B cell (primary cell): ENCODE data around the gene KSR2. TPM values are rescaled to one million over a fixed set of nuclear protein-coding genes. Genes with fewer than 3 reads are reported as not detected.

Experiments used
- ATAC-seq: fragments of 200-7000 bp; cut with Tn5 transposase; one replicate; pipeline ENCODE4 v1.10.0; 2021; ENCODE audit warnings: low read depth, mild to moderate bottlenecking, moderate number of reproducible peaks, moderate library complexity
- CTCF ChIA-PET: fragments of 350-600 bp; sonication (Branson Sonifier 250); formaldehyde crosslinking; loops from one replicate; lab custom pipeline; 2021; ENCODE audit warnings: antibody characterized with exemption, inconsistent platforms; lab: Charles Lee
- POLR2A ChIA-PET: fragments of 350-600 bp; sonication (Branson Sonifier 250); formaldehyde crosslinking; loops from one replicate; lab custom pipeline; 2021; ENCODE audit warnings: antibody characterized with exemption; lab: Charles Lee
- DNase-seq: peaks from one replicate; pipeline ENCODE4 v3.0.0; 2013
- H2AFZ ChIP-seq: 2 replicates; pipeline ENCODE4 v1.6.1; 2012; ENCODE audit warnings: mild to moderate bottlenecking, low read depth, low read length; ENCODE audit not compliant: insufficient read depth, poor library complexity, severe bottlenecking
- H3K27ac ChIP-seq, 2 donors: 1 replicate in 1 of 2; 2 replicates in 1 of 2; pipeline ENCODE4 v1.5.1; 2012 to 2013; ENCODE audit warnings: low read length in 2 of 2, mild to moderate bottlenecking in 2 of 2, moderate library complexity in 1 of 2
- H3K27me3 ChIP-seq, 4 experiments: fragments of 200-600 bp in 1 of 4; sonication (generic) in 1 of 4; replicated peaks in 1 of 4; 1 replicate in 2 of 4; 2 replicates in 2 of 4; pipeline versions ENCODE4 v1.6.1 to v1.7.0; 2013 to 2016; ENCODE audit warnings: low read length in 3 of 4, mild to moderate bottlenecking in 2 of 4, mixed read lengths in 1 of 4, moderate library complexity in 1 of 4; ENCODE audit not compliant: insufficient read depth in 4 of 4, control insufficient read depth in 3 of 4; ENCODE audit errors: control extremely low read depth in 1 of 4
- H3K36me3 ChIP-seq, 2 experiments: replicated peaks in 1 of 2; 1 replicate in 1 of 2; 2 replicates in 1 of 2; pipeline versions ENCODE4 v1.6.1 to v1.7.1; 2013; ENCODE audit warnings: low read length in 1 of 2; ENCODE audit not compliant: insufficient read depth in 2 of 2, control insufficient read depth in 1 of 2; ENCODE audit errors: control extremely low read depth in 1 of 2, extremely low read depth in 1 of 2
- H3K4me1 ChIP-seq, 2 donors: fragments of 200-600 bp in 1 of 2; sonication (generic) in 1 of 2; 1 replicate in 1 of 2; 2 replicates in 1 of 2; pipeline versions ENCODE4 v1.5.1 to v1.6.1; 2013 to 2017; ENCODE audit warnings: low read length in 2 of 2; ENCODE audit not compliant: control insufficient read depth in 2 of 2, insufficient read depth in 2 of 2
- H3K4me2 ChIP-seq: replicated peaks from 2 replicates; pipeline ENCODE3; 2012; ENCODE audit warnings: mild to moderate bottlenecking, low read depth, low read length; ENCODE audit not compliant: poor library complexity, severe bottlenecking
- H3K4me3 ChIP-seq, 5 experiments: fragments of 200-600 bp in 1 of 5; sonication (generic) in 1 of 5; 1 replicate in 3 of 5; 2 replicates in 2 of 5; pipeline versions ENCODE4 v1.5.1 to v1.7.0; 2011 to 2016; ENCODE audit warnings: low read length in 4 of 5, mild to moderate bottlenecking in 4 of 5, low read depth in 2 of 5, control low read depth in 1 of 5, moderate library complexity in 1 of 5; ENCODE audit not compliant: insufficient read depth in 1 of 5; ENCODE audit errors: control extremely low read depth in 1 of 5, extremely low read depth in 1 of 5
- H3K79me2 ChIP-seq: fragments of 200-600 bp; sonication (generic); one replicate; pipeline ENCODE4 v1.6.0; 2016; ENCODE audit warnings: low read length; ENCODE audit not compliant: control insufficient read depth, insufficient read depth
- H3K9ac ChIP-seq: fragments of 200-600 bp; sonication (generic); 2 replicates; pipeline ENCODE4 v1.6.1; 2017; ENCODE audit warnings: mild to moderate bottlenecking, low read length, moderate library complexity
- H3K9me3 ChIP-seq, 3 donors: one replicate each; pipeline versions ENCODE4 v1.6.1 to v1.7.1; 2013; ENCODE audit warnings: low read length in 2 of 3; ENCODE audit not compliant: control insufficient read depth in 2 of 3, insufficient read depth in 1 of 3; ENCODE audit errors: control extremely low read depth in 1 of 3
- H4K20me1 ChIP-seq: 2 replicates; pipeline ENCODE4 v1.6.0; 2012; ENCODE audit warnings: mild to moderate bottlenecking, low read length; ENCODE audit not compliant: insufficient read depth, control insufficient read depth, poor library complexity, severe bottlenecking
- H3K27ac Mint-ChIP-seq: one replicate; pipeline ENCODE4 v1.8.0; 2021; ENCODE audit warnings: mixed read lengths
- H3K27me3 Mint-ChIP-seq: one replicate; pipeline ENCODE4 v1.8.0; 2021; ENCODE audit warnings: mixed read lengths
- H3K4me1 Mint-ChIP-seq: one replicate; pipeline ENCODE4 v1.8.0; 2021; ENCODE audit warnings: mixed read lengths
- H3K4me3 Mint-ChIP-seq: one replicate; pipeline ENCODE4 v1.8.0; 2021; ENCODE audit warnings: mixed read lengths
- H3K9me3 Mint-ChIP-seq: one replicate; pipeline ENCODE4 v1.8.0; 2022; ENCODE audit warnings: mixed read lengths; ENCODE audit not compliant: insufficient read depth
- CTCF ChIP-seq: fragments of 200-600 bp; IDR thresholded peaks from one replicate; pipeline ENCODE4 v1.8.0; 2022; ENCODE audit warnings: antibody characterized with exemption, mild to moderate bottlenecking
- EZH2 ChIP-seq: IDR thresholded peaks from 2 replicates; pipeline ENCODE4 v1.6.1; 2012; ENCODE audit warnings: borderline replicate concordance, low read depth, mild to moderate bottlenecking, moderate library complexity, low read length; ENCODE audit not compliant: insufficient read depth, poor library complexity, severe bottlenecking
- WGBS: methylation state at CpG from one replicate; pipeline ENCODE4 v1.1.5; 2013; ENCODE audit warnings: missing lambda C conversion rate; ENCODE audit not compliant: insufficient coverage; 5-methylcytosine and 5-hydroxymethylcytosine counted together
- intact Hi-C: fragments of 100-400 bp; cut with micrococcal nuclease; formaldehyde crosslinking; loops from one replicate; pipeline ENCODE4 v1.10.0; 2022
- polyA plus RNA-seq: library from polyadenylated mRNA; depleted of rRNA; stranded (reverse); fragments of >200 nt; gene quantifications from 2 replicates; pipeline ENCODE4 v1.2.3, GENCODE V29; 2012
- total RNA-seq, 2 donors: library from RNA; stranded (reverse); fragments of 120-200 nt in 1 of 2; gene quantifications; 1 replicate in 1 of 2; 2 replicates in 1 of 2; pipeline versions ENCODE4 v1.2.3 to v1.2.4, GENCODE V29; 2013 to 2022

KSR2 gene
- total and polyA plus RNA-seq, 2 donors (not counting 1 experiment from before 2014, with no cell fraction given) = not detected

- Mint-ChIP-seq H3K4me1 (no peaks in the 10 kb centered on the region), H3K27ac (no peak overlapping the region), H3K9me3 (no peaks in the 10 kb centered on the region), H3K4me3 (no peak overlapping the region), H3K27me3 (peaks cover 36% of the 10 kb centered on the region)
- POLR2A ChIA-PET = no interaction called here
- CTCF ChIA-PET = interaction anchor here (1.4 kb wide), 1 partner anchor 8 kb away, joined by 5 read pairs; no protein-coding TSS in a partner anchor
- no peak overlapping the region for H3K4me2 ChIP-seq
- DNase-seq (no peak), ATAC-seq (no peak)
- peaks cover 0 to 9% (median 0%) of the 10 kb centered on the region in 3 donors for H3K9me3 ChIP-seq
- TF ChIP-seq CTCF (no peak), EZH2 (no peak)
- no peaks in the 10 kb centered on the region for H3K4me1 ChIP-seq
- 91% methylated on average over 4 of the region's 7 CpGs for WGBS
- no peak overlapping the region for H3K9ac ChIP-seq
- H3K79me2 ChIP-seq = no peaks in the 10 kb centered on the region
- no peak overlapping the region for H3K27ac ChIP-seq
- H3K4me3 ChIP-seq = no peak overlapping the region
- H3K27me3 ChIP-seq = peaks cover 0 to 14% (median 0%) of the 10 kb centered on the region in 4 experiments
- H2AFZ ChIP-seq = no peak overlapping the region
- H3K36me3 ChIP-seq = no peaks in the 10 kb centered on the region
- no peaks in the 10 kb centered on the region for H4K20me1 ChIP-seq
- intact Hi-C loops = no loop called here
These were observed 123.4 kb downstream of the KSR2 start for GRCh38 chr12:117845271-117845904.

- no peaks in the 10 kb centered on the region for H3K9me3 Mint-ChIP-seq
- H2AFZ ChIP-seq = no peak overlapping the region
- no peak overlapping the region for H3K4me3 ChIP-seq
- TF ChIP-seq EZH2 = no peak
- no peak for TF ChIP-seq CTCF
- no peaks in the 10 kb centered on the region for H3K79me2 ChIP-seq
- peaks cover 0 to 9% (median 0%) of the 10 kb centered on the region in 3 donors for H3K9me3 ChIP-seq
- ChIA-PET CTCF (interaction anchor here (0.8 kb wide), 1 partner anchor 13 kb away, joined by 4 read pairs; no protein-coding TSS in a partner anchor), POLR2A (no interaction called here)
- no CpG with 5 or more reads among the region's 1 CpG for whole genome bisulfite sequencing
- no peaks in the 10 kb centered on the region for H3K36me3 ChIP-seq
- H3K27me3 ChIP-seq = peaks cover 0 to 14% (median 0%) of the 10 kb centered on the region in 4 experiments
- intact Hi-C loops = no loop called here
- peaks cover 31% of the 10 kb centered on the region for H3K27me3 Mint-ChIP-seq
- H3K27ac Mint-ChIP-seq = no peak overlapping the region
- no peaks in the 10 kb centered on the region for H4K20me1 ChIP-seq
- no peaks in the 10 kb centered on the region for H3K4me1 ChIP-seq
- DNase-seq (no peak), ATAC-seq (no peak)
- H3K4me1 Mint-ChIP-seq = no peaks in the 10 kb centered on the region
- H3K27ac ChIP-seq = no peak overlapping the region
- no peak overlapping the region for H3K4me3 Mint-ChIP-seq
- no peak overlapping the region for H3K4me2 ChIP-seq
- no peak overlapping the region for H3K9ac ChIP-seq
These were observed 124.5 kb downstream of the KSR2 start for GRCh38 chr12:117844114-117844830.
